HepG2 (cell line): ENCODE results near the gene MTURN. TPM values are rescaled to one million over a fixed set of nuclear protein-coding genes. Genes with fewer than 3 reads are reported as not detected.

Experiments
- ATAC-seq: fragments of 200-7000 bp; cut with Tn5 transposase; 3 replicates; pipeline ENCODE4 v1.9.1; 2020; ENCODE audit warnings: mild to moderate bottlenecking, moderate library complexity
- BruUV-seq: library from RNA; stranded (reverse); fragments of 400-500 nt; replicated peaks from 2 replicates; lab custom pipeline; 2021; lab: Mats Ljungman, UMichigan
- CTCF ChIA-PET: fragments of 300-600 bp; formaldehyde crosslinking; extraction: SDS; loops from one replicate; lab custom pipeline; 2021; ENCODE audit warnings: low total read pairs, inconsistent platforms, low intra/inter-chr PET ratio; lab: Yijun Ruan, JAX
- POLR2A ChIA-PET: fragments of 350-600 bp; sonication (Branson Sonifier 250); formaldehyde crosslinking; loops from one replicate; lab custom pipeline; 2020; ENCODE audit warnings: antibody characterized with exemption, inconsistent platforms; lab: Yijun Ruan, JAX
- DNase-seq: peaks from one replicate; pipeline ENCODE4 v3.0.0-alpha.2; 2015; ENCODE audit warnings: low spot score
- FAIRE-seq: peaks from 3 replicates; lab custom pipeline; 2011; peaks lifted over from hg19 to GRCh38; lab: Jason Lieb, UNC
- H2AFZ ChIP-seq: one replicate; pipeline ENCODE4 v1.6.1; 2011; ENCODE audit warnings: low read length, inconsistent platforms
- H3K27ac ChIP-seq: fragments of 300-600 bp; 3 replicates; pipeline ENCODE4 v1.8.0; 2011; ENCODE audit warnings: mixed run types, mild to moderate bottlenecking, mixed read lengths, low read length, inconsistent platforms; ENCODE audit not compliant: insufficient read depth; ENCODE audit errors: extremely low read length
- H3K27me3 ChIP-seq, 2 experiments: fragments of 200-600 bp in 1 of 2; 2 replicates in 1 of 2; 3 replicates in 1 of 2; pipeline versions ENCODE4 v1.6.0 to v1.8.0; 2011; ENCODE audit warnings: low read length in 2 of 2, mild to moderate bottlenecking in 2 of 2, moderate library complexity in 2 of 2, inconsistent platforms in 1 of 2; ENCODE audit not compliant: insufficient read depth in 2 of 2, control insufficient read depth in 1 of 2
- H3K36me3 ChIP-seq, 2 experiments: fragments of 200-600 bp in 1 of 2; replicated peaks in 1 of 2; 2 replicates in 1 of 2; 3 replicates in 1 of 2; pipeline versions ENCODE4 v1.5.1 to v1.8.0; 2011; ENCODE audit warnings: low read length in 2 of 2, inconsistent platforms in 1 of 2; ENCODE audit not compliant: insufficient read depth in 2 of 2, control insufficient read depth in 1 of 2
- H3K4me1 ChIP-seq: 2 replicates; pipeline ENCODE4 v1.5.1; 2012; ENCODE audit warnings: low read length, inconsistent platforms; ENCODE audit not compliant: insufficient read depth
- H3K4me2 ChIP-seq: 2 replicates; pipeline ENCODE4 v1.6.0; 2011; ENCODE audit warnings: low read depth, low read length, inconsistent platforms
- H3K4me3 ChIP-seq, 3 experiments: fragments of 200-600 bp in 1 of 3; sonication (generic), shearing (Covaris generic) in 1 of 3; replicated peaks in 1 of 3; 2 replicates each; pipeline ENCODE4 v1.5.1; 2011 to 2016; ENCODE audit warnings: low read length in 3 of 3, inconsistent platforms in 2 of 3, low read depth in 2 of 3, mild to moderate bottlenecking in 2 of 3, control low read depth in 1 of 3, mixed read lengths in 1 of 3; ENCODE audit not compliant: insufficient read depth in 1 of 3
- H3K79me2 ChIP-seq: one replicate; pipeline ENCODE4 v1.6.1; 2011; ENCODE audit warnings: low read length, inconsistent platforms; ENCODE audit not compliant: insufficient read depth
- H3K9ac ChIP-seq: 2 replicates; pipeline ENCODE4 v1.6.0; 2011; ENCODE audit warnings: mild to moderate bottlenecking, low read depth, low read length, inconsistent platforms; ENCODE audit not compliant: insufficient read depth
- H3K9me3 ChIP-seq: 2 replicates; pipeline ENCODE4 v1.5.1; 2012; ENCODE audit warnings: mild to moderate bottlenecking, low read length
- H4K20me1 ChIP-seq: 2 replicates; pipeline ENCODE4 v1.6.0; 2011; ENCODE audit warnings: inconsistent platforms, mild to moderate bottlenecking, low read length, moderate library complexity; ENCODE audit not compliant: insufficient read depth
- ATRX ChIP-seq: sonication (generic); formaldehyde crosslinking; IDR thresholded peaks from 2 replicates; pipeline ENCODE4 v1.4.0; 2020; ENCODE audit warnings: missing genetic modification reagents, borderline replicate concordance
- BATF2 ChIP-seq: sonication (generic); formaldehyde crosslinking; IDR thresholded peaks from 2 replicates; pipeline ENCODE4 v1.8.0; 2022; ENCODE audit warnings: mild to moderate bottlenecking, missing genetic modification reagents, moderate library complexity
- CHD2 ChIP-seq: IDR thresholded peaks from 2 replicates; pipeline ENCODE4 v1.6.1; 2011; ENCODE audit warnings: low read depth, low read length, improper control_type of control experiment
- KDM2A ChIP-seq: sonication (generic); formaldehyde crosslinking; IDR thresholded peaks from 2 replicates; pipeline ENCODE4 v1.4.0; 2020; ENCODE audit warnings: low read depth, missing genetic modification reagents, borderline replicate concordance
- PCBP1 ChIP-seq: fragments of 200-400 bp; formaldehyde crosslinking; IDR thresholded peaks from 2 replicates; pipeline ENCODE4 v1.6.1; 2017; ENCODE audit warnings: mild to moderate bottlenecking, low read depth, low read length, borderline replicate concordance
- RFXANK ChIP-seq: IDR thresholded peaks from 2 replicates; pipeline ENCODE4 v1.6.1; 2016
- TAF15 ChIP-seq: fragments of 200-400 bp; formaldehyde crosslinking; IDR thresholded peaks from one replicate; pipeline ENCODE4 v1.6.1; 2018; ENCODE audit warnings: mild to moderate bottlenecking, low read depth, low read length; ENCODE audit not compliant: poor library complexity, severe bottlenecking
- ZNF12 ChIP-seq: sonication (generic); formaldehyde crosslinking; IDR thresholded peaks from 2 replicates; pipeline ENCODE4 v1.5.0; 2020; ENCODE audit warnings: missing genetic modification reagents
- ZNF180 ChIP-seq: sonication (generic); formaldehyde crosslinking; IDR thresholded peaks from 2 replicates; pipeline ENCODE4 v1.4.0; 2020; ENCODE audit warnings: low read depth, missing genetic modification reagents, borderline replicate concordance
- ZNF562 ChIP-seq: sonication (generic); formaldehyde crosslinking; IDR thresholded peaks from 2 replicates; pipeline ENCODE4 v1.8.0; 2022; ENCODE audit warnings: missing genetic modification reagents, borderline replicate concordance
- WGBS: methylation state at CpG from one replicate; pipeline ENCODE4 v1.1.6; 2017; ENCODE audit warnings: low lambda C conversion rate; 5-methylcytosine and 5-hydroxymethylcytosine counted together
- in situ Hi-C: cut with HindIII; loops from 2 replicates; pipeline ENCODE4 v1.10.0; 2017; ENCODE audit warnings: low pct_unique_long_range_greater_than_20kb; ENCODE audit not compliant: extremely low pct_ligation_motif_present
- intact Hi-C: fragments of 100-400 bp; cut with micrococcal nuclease; formaldehyde crosslinking; loops from one replicate; pipeline ENCODE4 v1.10.0; 2022; ENCODE audit not compliant: unreplicated experiment
- polyA plus RNA-seq, 8 experiments: library from polyadenylated mRNA; depleted of rRNA in 3 of 8; stranded (reverse) in 7 of 8; unstranded in 1 of 8; fragments of >200 nt; fragmentation: Illumina TruSeq in 4 of 8; extraction: Trizol in 4 of 8; gene quantifications; 2 replicates each; pipeline versions ENCODE4 v1.2.1 to v1.2.3, GENCODE V29; 2011 to 2016; ENCODE audit warnings: low read depth in 4 of 8, missing spikeins in 1 of 8, mixed read lengths in 1 of 8; ENCODE audit not compliant: insufficient read depth in 1 of 8
- total RNA-seq, 5 experiments: library from RNA; depleted of rRNA; stranded (reverse); fragments of >200 nt; fragmentation: Illumina TruSeq; extraction: Trizol; gene quantifications; 2 replicates each; pipeline ENCODE4 v1.2.3, GENCODE V29; 2016; ENCODE audit warnings: low read depth in 1 of 5

MTURN gene
- total and polyA plus RNA-seq, 2 of the 13 experiments (the other 11 are each of a cell fraction or from before 2014, with no cell fraction given) = 5.7 to 7.2 TPM

GRCh38 chr7:30144657-30145306 is 10.0 kb downstream of the MTURN start:
- H3K9ac ChIP-seq = no peak overlapping the region
- TF ChIP-seq PCBP1 (no peak), RFXANK (CRISPR knock-in tag) (no peak), BATF2 (no peak), ZNF562 (no peak), TAF15 (no peak), ZNF12 (no peak), ATRX (CRISPR knock-in tag) (no peak), ZNF180 (CRISPR knock-in tag) (no peak), CHD2 (no peak), KDM2A (CRISPR knock-in tag) (no peak)
- no peaks in the 10 kb centered on the region for H3K79me2 ChIP-seq
- DNase-seq (no peak), FAIRE-seq (no peak), ATAC-seq (no peak)
- H4K20me1 ChIP-seq = no peaks in the 10 kb centered on the region
- no peak overlapping the region for H3K4me3 ChIP-seq
- H3K9me3 ChIP-seq = no peaks in the 10 kb centered on the region
- no peak overlapping the region for H2AFZ ChIP-seq
- in situ Hi-C loops (no loop called here), intact Hi-C loops (no loop called here)
- WGBS = 90% methylated on average over 5 of the region's 5 CpGs
- BruUV-seq = no TSS peak
- ChIA-PET CTCF (no interaction called here), POLR2A (no interaction called here)
- no peak overlapping the region for H3K4me2 ChIP-seq
- no peaks in the 10 kb centered on the region for H3K36me3 ChIP-seq
- peaks cover 18% of the 10 kb centered on the region for H3K4me1 ChIP-seq
- H3K27me3 ChIP-seq = no peaks in the 10 kb centered on the region
- no peak overlapping the region for H3K27ac ChIP-seq
